GM19025 (cell line): Measurements from ENCODE around the gene KDM1B.
"Not testable (repeated sequence)": the region's sequence is repeated elsewhere in the genome, so short reads cannot be mapped to it uniquely, and the experiment has no call there.

Source experiments
- ATAC-seq: cut with Tn5 transposase; IDR thresholded peaks from one replicate; pipeline ENCODE4 v1.9.1; 2021; ENCODE audit warnings: mild to moderate bottlenecking, low read depth, moderate library complexity; ENCODE audit not compliant: unreplicated experiment

The KDM1B gene

GRCh38 chr6:18226451-18227105 is 71.4 kb downstream of the KDM1B start:
- not testable (repeated sequence) for ATAC-seq

- not testable (repeated sequence) for ATAC-seq
Observed at GRCh38 chr6:18227166-18227565, 71.9 kb downstream of the KDM1B start.

GRCh38 chr6:18228590-18228989 is 73.4 kb downstream of the KDM1B start:
- not testable (repeated sequence) for ATAC-seq

- not testable (repeated sequence) for ATAC-seq
Observed at GRCh38 chr6:18231856-18232255, 76.6 kb downstream of the KDM1B start.

GRCh38 chr6:18233770-18234169 is 78.5 kb downstream of the KDM1B start:
- not testable (repeated sequence) for ATAC-seq

- ATAC-seq: no peak
Observed at GRCh38 chr6:18234564-18234963, 79.3 kb downstream of the KDM1B start.

GRCh38 chr6:18235524-18235923 is 80.3 kb downstream of the KDM1B start:
- ATAC-seq: no peak

GRCh38 chr6:18237167-18237566 is 81.9 kb downstream of the KDM1B start:
- no peak for ATAC-seq

GRCh38 chr6:18240230-18240629 is 85.0 kb downstream of the KDM1B start:
- ATAC-seq: no peak

- ATAC-seq: no peak
Observed at GRCh38 chr6:18241208-18242038, 86.2 kb downstream of the KDM1B start.

GRCh38 chr6:18242062-18242851 is 87.0 kb downstream of the KDM1B start:
- no peak for ATAC-seq

GRCh38 chr6:18243302-18243893 is 88.2 kb downstream of the KDM1B start:
- no peak for ATAC-seq

GRCh38 chr6:18244251-18244650 is 89.0 kb downstream of the KDM1B start:
- ATAC-seq: no peak

GRCh38 chr6:18245079-18245478 is 89.9 kb downstream of the KDM1B start:
- ATAC-seq: no peak

- ATAC-seq: no peak
Observed at GRCh38 chr6:18245642-18246041, 90.4 kb downstream of the KDM1B start.

GRCh38 chr6:18246205-18246604 is 91.0 kb downstream of the KDM1B start:
- no peak for ATAC-seq

GRCh38 chr6:18247002-18247401 is 91.8 kb downstream of the KDM1B start:
- no peak for ATAC-seq

- ATAC-seq: no peak
Observed at GRCh38 chr6:18248698-18249097, 93.5 kb downstream of the KDM1B start.

- no peak for ATAC-seq
Observed at GRCh38 chr6:18249271-18249670, 94.0 kb downstream of the KDM1B start.

- ATAC-seq: no peak
Observed at GRCh38 chr6:18253635-18254034, 98.4 kb downstream of the KDM1B start.

- ATAC-seq: no peak
Observed at GRCh38 chr6:18254793-18255192, 99.6 kb downstream of the KDM1B start.
